ENCODE measurements around the gene PAM16. TPM values are rescaled to one million over a fixed set of nuclear protein-coding genes. Genes with fewer than 3 reads are reported as not detected.

PAM16 gene
- total and polyA plus RNA-seq, 9 of the 15 experiments (the other 6 are each of a cell fraction or from before 2014, with no cell fraction given): 38.7 to 273 (median 79.3) TPM

GRCh38 chr16:4350787-4351659 is at the start of gene PAM16 (continued):
- TF ChIP-seq ID3 (CRISPR knock-in tag; IDR thresholded peaks at IDR 0.05) (no peak), ID3 (tag; IDR thresholded peaks at IDR 0.05) (peak; percentile 67; the same call in 1 of the 2 replicates), NFRKB (IDR thresholded peaks at IDR 0.05; ENCODE audit: low read depth) (no peak), HDGF (IDR thresholded peaks at IDR 0.05) (no peak), FOXK1 (CRISPR knock-in tag; IDR thresholded peaks at IDR 0.05; ENCODE audit: borderline replicate concordance) (no peak), CHD2 (IDR thresholded peaks at IDR 0.05; ENCODE audit: low read depth, low read length) (no peak), ZNF253 (CRISPR knock-in tag; conservative IDR thresholded peaks at IDR 0.05) (no peak), THRAP3 (IDR thresholded peaks at IDR 0.05; ENCODE audit: borderline replicate concordance) (no peak), IRF2 (CRISPR knock-in tag; IDR thresholded peaks at IDR 0.05) (peak; percentile 18; the same call in 1 of the 2 replicates), AFF1 (IDR thresholded peaks at IDR 0.05; ENCODE audit: low read depth in 1 of 2, partially characterized antibody in 2 of 2) (no peak), ZNF239 (CRISPR knock-in tag; IDR thresholded peaks at IDR 0.05) (no peak), HDAC8 (tag; IDR thresholded peaks at IDR 0.05) (0 out of 2 replicates have a peak, but pooled peaks have one; percentile 62), VEZF1 (CRISPR knock-in tag; IDR thresholded peaks at IDR 0.05) (peak; percentile 35; the same call in 1 of the 2 replicates), FOXK2 (conservative IDR thresholded peaks at IDR 0.05 in 1 of 2, IDR thresholded peaks at IDR 0.05 in 1 of 2; ENCODE audit: low read depth in 2 of 2) (no peak), ZNF444 (CRISPR knock-in tag; IDR thresholded peaks at IDR 0.05) (no peak), NFIC (IDR thresholded peaks at IDR 0.05) (no peak), ZNF24 (IDR thresholded peaks at IDR 0.05) (no peak)

Data from K562 (cell line).